SK-N-MC (cell line): ENCODE data around the gene NAPEPLD.

Source experiments
- DNase-seq: peaks from one replicate; pipeline ENCODE4 v3.0.0-alpha.2; 2011; ENCODE audit warnings: low read depth, low spot score
- H3K27ac ChIP-seq: fragments of 200-600 bp; sonication (generic); 2 replicates; pipeline ENCODE4 v1.5.1; 2016; ENCODE audit warnings: mixed run types
- H3K36me3 ChIP-seq: fragments of 200-600 bp; sonication (generic); 2 replicates; pipeline ENCODE4 v1.6.1; 2017; ENCODE audit warnings: antibody characterized with exemption, low read length, mixed read lengths; ENCODE audit not compliant: insufficient read depth
- H3K4me3 ChIP-seq: fragments of 200-600 bp; sonication (generic); 2 replicates; pipeline ENCODE4 v1.5.1; 2016
- H3K9ac ChIP-seq: fragments of 200-600 bp; sonication (generic); 2 replicates; pipeline ENCODE4 v1.8.0; 2017; ENCODE audit warnings: mixed run types, mixed read lengths; ENCODE audit not compliant: insufficient read length
- H3K9me3 ChIP-seq: fragments of 200-600 bp; sonication (generic); 2 replicates; pipeline ENCODE4 v1.6.1; 2017; ENCODE audit warnings: low read depth, mild to moderate bottlenecking, antibody characterized with exemption, low read length, moderate library complexity, mixed read lengths
- EZH2 ChIP-seq: fragments of 200-600 bp; sonication (generic); IDR thresholded peaks from one replicate; pipeline ENCODE4 v1.6.1; 2017; ENCODE audit warnings: antibody characterized with exemption
- FOXP2 ChIP-seq: optimal IDR thresholded peaks from 2 replicates; pipeline ENCODE3; 2011; ENCODE audit warnings: mild to moderate bottlenecking, moderate library complexity; ENCODE audit not compliant: insufficient read depth; ENCODE audit errors: extremely low read length, control extremely low read depth
- POLR2AphosphoS5 ChIP-seq: IDR thresholded peaks from 2 replicates; pipeline ENCODE4 v1.6.1; 2012; ENCODE audit warnings: mild to moderate bottlenecking, low read depth, low read length, borderline replicate concordance

The NAPEPLD gene

DNA sequence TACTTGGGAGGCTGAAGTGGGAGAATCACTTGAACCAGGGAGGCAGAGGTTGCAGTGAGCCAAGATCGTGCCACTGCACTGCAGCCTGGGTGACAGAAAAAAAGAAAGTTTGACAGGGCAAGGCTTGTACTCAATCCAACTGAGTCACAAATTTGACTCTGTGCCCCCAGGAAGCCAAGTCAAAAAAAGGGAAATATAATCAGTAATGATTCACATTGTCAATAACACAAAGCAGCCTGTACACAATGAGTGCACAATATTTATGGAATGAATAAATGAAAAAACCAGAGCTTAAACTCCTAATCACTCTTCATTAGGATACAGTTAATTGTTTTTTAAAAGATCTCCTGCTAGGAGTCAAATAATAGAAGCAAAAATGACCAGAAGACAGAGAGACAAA, 6.4 kb downstream of the NAPEPLD start:
- no peak overlapping the region for H3K27ac ChIP-seq
- no peak for DNase-seq
- H3K36me3 ChIP-seq, result no peaks in the 10 kb centered on the region
- H3K4me3 ChIP-seq, result no peak overlapping the region
- TF ChIP-seq FOXP2, result no peak
- no peak for TF ChIP-seq EZH2
- no peak overlapping the region for H3K9ac ChIP-seq
- H3K9me3 ChIP-seq, result no peaks in the 10 kb centered on the region

DNA sequence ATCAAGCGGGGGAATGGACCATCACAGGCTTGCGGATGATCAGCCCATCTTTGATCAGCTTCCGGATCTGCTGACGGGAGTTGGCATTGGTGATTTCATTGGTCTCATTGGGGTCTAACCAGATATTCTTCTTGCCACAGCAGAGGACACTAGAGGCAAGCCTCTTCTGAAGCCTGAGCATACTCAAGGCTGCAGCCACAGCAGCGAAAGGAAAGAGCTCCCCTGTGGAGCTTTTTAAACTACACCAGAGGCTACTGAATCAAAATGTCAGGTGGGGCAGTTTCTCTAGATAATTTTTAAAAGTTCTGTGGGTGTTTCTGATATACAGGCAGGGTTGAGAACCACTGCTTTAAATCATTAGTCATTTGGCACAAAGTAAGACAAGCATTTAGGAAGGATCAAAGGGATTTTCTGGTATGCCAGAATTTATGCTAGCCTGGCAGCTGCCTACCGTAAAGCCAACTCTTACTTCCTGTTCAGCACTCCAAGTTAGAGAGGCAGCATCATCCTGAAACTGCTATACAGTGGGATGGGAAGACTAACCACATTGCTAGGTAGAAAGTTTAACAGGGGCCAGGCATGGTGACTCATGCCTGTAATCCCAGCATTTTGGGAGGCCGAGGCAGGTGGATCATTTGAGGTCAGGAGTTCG, 7.0 kb downstream of the NAPEPLD start:
- no peak for DNase-seq
- H3K27ac ChIP-seq, result peak overlapping the region; percentile 73
- no peak overlapping the region for H3K9ac ChIP-seq
- H3K36me3 ChIP-seq, result no peaks in the 10 kb centered on the region
- H3K9me3 ChIP-seq, result no peaks in the 10 kb centered on the region
- TF ChIP-seq FOXP2 (no peak), POLR2AphosphoS5 (no peak), EZH2 (no peak)
- no peak overlapping the region; the same call in 1 of the 2 replicates for H3K4me3 ChIP-seq

DNA sequence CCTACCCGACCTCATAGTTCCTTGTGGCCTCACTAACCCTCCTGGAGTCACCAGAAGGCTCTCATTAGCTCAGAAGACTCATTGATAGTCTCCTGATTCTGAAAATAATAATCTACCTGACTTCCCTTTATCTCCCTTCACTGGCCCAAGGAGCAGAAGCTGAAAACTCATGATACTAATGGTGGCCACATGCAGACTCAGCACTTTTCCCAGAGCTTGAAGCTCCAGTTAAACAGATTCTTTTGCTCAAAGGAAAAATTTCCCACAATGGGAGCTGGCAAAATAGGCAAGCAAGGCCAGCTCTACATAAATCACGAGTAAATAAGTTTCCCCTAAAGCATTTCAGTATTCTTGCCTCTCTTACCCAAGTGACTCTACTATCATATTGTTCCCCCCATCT, 8.2 kb downstream of the NAPEPLD start:
- TF ChIP-seq POLR2AphosphoS5 (no peak), EZH2 (no peak), FOXP2 (no peak)
- Histone ChIP-seq H3K36me3 (no peaks in the 10 kb centered on the region), H3K27ac (peak overlapping the region; percentile 22), H3K9ac (no peak overlapping the region), H3K9me3 (no peaks in the 10 kb centered on the region), H3K4me3 (no peak overlapping the region)
- no peak for DNase-seq

DNA sequence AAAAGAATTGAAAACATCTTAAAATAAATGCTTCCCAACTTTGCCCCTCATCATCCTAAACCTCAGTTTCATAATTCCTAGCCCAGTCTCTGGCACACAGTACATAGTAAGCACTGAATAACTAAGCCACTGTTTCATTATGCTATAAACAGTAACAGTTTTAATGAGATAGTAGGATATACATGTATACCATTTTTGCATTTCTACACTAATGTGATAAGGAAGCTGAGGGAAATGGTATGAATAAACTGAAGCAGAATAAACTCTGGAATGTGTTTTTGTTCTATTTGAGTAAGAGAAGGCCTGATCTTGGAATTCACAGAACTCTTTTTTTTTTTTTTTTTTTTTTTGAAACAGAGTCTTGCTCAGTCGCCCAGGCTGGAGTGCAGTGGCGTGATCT, 8.8 kb downstream of the NAPEPLD start:
- no peak for DNase-seq
- TF ChIP-seq FOXP2 (no peak), POLR2AphosphoS5 (no peak), EZH2 (no peak)
- Histone ChIP-seq H3K9ac (no peak overlapping the region), H3K4me3 (no peak overlapping the region), H3K9me3 (no peaks in the 10 kb centered on the region), H3K36me3 (no peaks in the 10 kb centered on the region), H3K27ac (0 out of 2 replicates have a peak overlapping the region, but pooled peaks have one; percentile 3)

DNA sequence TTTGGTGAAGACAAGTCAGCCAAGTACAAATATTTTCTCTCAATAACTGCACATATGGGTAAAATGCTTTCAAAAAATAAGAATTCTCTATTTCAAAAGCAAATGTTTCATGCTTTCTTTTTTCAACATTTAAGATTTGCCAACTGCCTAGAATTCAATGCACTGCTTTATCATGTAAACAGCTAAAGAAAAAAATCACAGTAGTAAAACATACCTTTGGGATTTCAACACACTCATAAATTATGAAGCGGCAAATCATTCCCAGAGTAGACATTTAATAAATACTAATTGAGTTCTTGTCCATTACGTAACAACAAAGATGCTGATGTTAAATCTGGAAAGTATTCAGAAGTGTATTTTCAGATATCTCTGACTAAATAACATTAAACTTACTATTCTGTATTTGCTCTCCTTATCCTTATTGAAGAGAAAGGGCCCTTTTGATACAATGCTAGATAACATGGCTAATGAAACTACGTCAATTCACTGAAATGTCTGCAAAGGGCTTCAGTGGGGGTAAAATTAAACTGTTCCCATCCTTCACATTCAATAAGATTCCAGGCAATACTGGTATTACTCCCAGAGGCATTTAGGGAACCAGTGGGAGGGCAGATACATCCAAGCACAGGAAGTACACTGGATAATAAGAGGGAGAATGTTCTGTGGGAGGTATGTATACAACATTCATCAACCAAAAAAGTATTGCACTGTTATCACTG, 13.9 kb downstream of the NAPEPLD start:
- TF ChIP-seq FOXP2 (no peak), POLR2AphosphoS5 (no peak), EZH2 (no peak)
- Histone ChIP-seq H3K27ac (peak overlapping the region; percentile 93), H3K36me3 (no peaks in the 10 kb centered on the region), H3K9ac (peak overlapping the region; percentile 9), H3K9me3 (no peaks in the 10 kb centered on the region), H3K4me3 (peak overlapping the region; percentile 44)
- peak; percentile 81 for DNase-seq

DNA sequence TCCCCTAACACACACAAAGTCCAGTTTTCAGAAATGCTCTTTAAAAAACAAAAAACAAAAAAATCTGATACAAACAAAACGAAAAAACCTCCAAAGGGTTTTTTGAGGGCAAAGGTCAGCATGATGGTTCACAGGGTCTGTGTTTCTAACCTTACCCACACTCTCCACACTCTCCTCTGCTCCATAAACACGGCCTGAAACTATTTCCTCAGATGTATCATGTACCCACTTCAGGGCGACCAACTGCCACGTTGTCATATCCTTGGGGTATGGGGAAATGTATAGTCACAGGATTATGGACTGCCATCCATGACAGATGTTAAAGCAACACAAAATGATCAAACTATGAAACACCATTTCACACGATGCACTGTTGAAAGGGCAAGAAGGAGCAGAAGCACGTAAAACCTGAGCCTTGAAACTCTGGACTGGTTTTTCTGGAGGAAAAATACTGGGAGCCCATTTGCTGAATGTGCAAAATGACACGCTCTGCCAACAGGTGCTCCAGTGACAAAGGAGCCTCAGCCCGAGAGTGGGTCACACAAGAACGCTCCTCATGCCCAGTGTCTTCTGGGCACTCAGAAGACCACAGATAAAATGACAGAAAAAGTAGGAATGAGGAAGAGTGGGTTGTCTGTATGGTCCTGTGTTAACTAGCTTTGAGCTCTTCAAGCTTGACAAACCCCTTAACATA, 15.8 kb downstream of the NAPEPLD start:
- H3K4me3 ChIP-seq, result no peak overlapping the region
- H3K27ac ChIP-seq, result no peak overlapping the region
- H3K36me3 ChIP-seq, result peaks cover 6% of the 10 kb centered on the region
- H3K9me3 ChIP-seq, result no peaks in the 10 kb centered on the region
- no peak for DNase-seq
- no peak for TF ChIP-seq POLR2AphosphoS5
- no peak for TF ChIP-seq EZH2
- TF ChIP-seq FOXP2, result no peak
- no peak overlapping the region for H3K9ac ChIP-seq

DNA sequence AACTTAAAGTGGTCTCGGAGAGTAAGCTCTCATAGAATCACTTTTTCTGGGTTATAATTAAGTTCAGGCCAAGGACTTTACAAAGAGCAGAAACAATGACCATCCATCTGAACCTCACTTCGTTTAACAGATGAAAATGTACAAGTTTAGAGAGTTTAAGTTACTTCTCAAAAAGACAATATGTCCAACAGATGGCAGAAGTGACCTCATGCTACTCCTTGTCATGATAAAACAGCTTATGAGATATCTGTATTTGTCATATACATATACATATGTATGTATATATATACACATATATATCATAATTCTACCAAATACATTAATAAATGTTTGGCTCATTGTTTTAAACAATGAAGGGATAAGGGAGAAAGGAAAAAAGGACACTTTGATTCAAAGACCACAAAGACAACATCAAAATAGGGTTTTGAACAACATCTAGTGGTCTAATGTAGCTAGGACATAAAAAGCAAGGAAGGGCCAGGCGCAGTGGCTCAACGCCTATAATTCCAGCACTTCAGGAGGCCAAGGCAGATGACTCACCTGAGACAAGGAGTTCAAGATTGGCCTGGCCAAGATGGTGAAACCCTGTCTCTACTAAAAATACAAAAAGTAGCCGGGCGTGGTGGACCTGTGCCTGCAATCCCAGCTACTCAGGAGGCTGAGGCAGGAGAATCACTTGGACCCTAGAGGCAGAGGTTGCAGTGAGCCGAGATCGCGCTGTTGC, 17.8 kb downstream of the NAPEPLD start:
- no peak for DNase-seq
- no peak for TF ChIP-seq POLR2AphosphoS5
- no peak for TF ChIP-seq FOXP2
- TF ChIP-seq EZH2, result no peak
- Histone ChIP-seq H3K4me3 (no peak overlapping the region), H3K9me3 (no peaks in the 10 kb centered on the region), H3K27ac (no peak overlapping the region), H3K36me3 (peaks cover 23% of the 10 kb centered on the region), H3K9ac (no peak overlapping the region)
